ENCODE measurements around the gene VDR. TPM values are rescaled to one million over a fixed set of nuclear protein-coding genes. Genes with fewer than 3 reads are reported as not detected.

Gene VDR
- total RNA-seq, 4 donors from 2014 or later, result 62.3 to 191 (median 117) TPM

DNA sequence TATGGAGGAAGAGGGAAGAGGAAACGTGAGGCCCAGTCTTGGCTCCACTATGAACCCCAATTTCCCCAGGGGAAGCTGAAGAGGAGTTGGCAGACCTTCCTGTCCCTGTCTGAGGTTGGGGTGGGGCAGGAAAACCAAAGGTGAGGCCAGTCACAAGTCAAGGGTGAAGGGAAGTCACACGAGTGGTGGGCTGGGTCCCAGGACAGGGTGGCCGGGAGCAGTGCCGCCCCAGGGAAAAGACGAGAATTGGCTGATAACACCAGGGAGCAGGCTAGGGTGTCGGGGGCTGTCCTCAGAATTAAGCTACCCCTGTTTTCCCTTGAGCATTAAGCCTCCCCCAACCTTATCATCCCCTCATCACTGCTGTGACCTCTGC is 3.1 kb downstream of the VDR start:
- H3K27ac ChIP-seq, result peak overlapping the region; percentile 84 to 89 (median 87)
- H3K36me3 ChIP-seq, result no peaks in the 10 kb centered on the region
- TF ChIP-seq POLR2A (IDR thresholded peaks at IDR 0.05) (peak; percentile 31), EP300 (IDR thresholded peaks at IDR 0.05; ENCODE audit: low read depth) (no peak), POLR2AphosphoS5 (IDR thresholded peaks at IDR 0.05) (peak in 1 of 3 donors; percentile 22)
- peak; percentile 41 for DNase-seq
- no peaks in the 10 kb centered on the region for H3K9me3 ChIP-seq
- in situ Hi-C loops (cut with MboI; ENCODE audit: low pct_ligation_motif_present in 1 of 4, low pct_unique_long_range_greater_than_20kb in 1 of 4, low sequenced_read_pairs in 3 of 4), result no loop called here
- H3K4me3 ChIP-seq, result peak overlapping the region in 1 of 4 donors; percentile 62
- no peaks in the 10 kb centered on the region for H3K27me3 ChIP-seq
- peaks cover 19 to 78% (median 59%) of the 10 kb centered on the region in 4 donors for H3K4me1 ChIP-seq
- 46 to 53% methylated on average over 3 to 6 of the region's 6 CpGs for WGBS, 2 donors (ENCODE audit: low coverage in 1 of 2)
- intact Hi-C loops (cut with DNase I; ENCODE audit: low total_unique reads), result no loop called here

DNA sequence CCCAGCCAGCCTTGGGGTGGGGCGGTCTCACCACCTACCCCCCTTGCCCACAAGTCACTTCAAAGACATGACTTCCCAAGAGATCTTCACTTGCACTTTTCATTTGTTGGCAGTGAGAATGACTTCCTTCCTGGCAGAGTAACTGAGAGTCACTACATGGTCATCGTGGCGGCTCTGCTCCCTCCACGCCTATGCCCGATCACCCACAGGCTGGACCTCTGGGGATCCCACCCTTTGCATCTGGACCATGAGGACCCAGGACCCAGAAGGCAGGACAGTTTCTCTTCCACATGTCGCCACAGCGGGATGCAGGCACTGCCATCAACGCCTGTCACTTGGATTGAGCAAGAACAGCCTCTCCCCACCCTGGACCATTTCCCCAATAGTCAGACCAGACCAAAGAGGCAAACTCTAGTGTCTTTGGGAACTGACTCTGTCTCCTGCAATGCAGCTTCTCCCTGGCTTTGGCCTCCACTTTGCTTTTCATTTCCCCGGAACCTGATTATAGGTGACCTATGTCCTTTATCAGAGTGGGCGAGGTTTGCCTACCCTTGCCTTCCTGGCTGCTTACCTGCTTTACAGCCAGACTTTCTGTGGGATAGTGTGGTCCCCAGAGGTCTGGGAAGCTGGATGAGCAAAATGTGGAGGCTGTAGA is 3.6 kb downstream of the VDR start:
- Histone ChIP-seq H3K27me3 (no peaks in the 10 kb centered on the region), H3K4me3 (peak overlapping the region in 1 of 4 donors; percentile 62), H3K27ac (peak overlapping the region; percentile 84 to 89 (median 87)), H3K4me1 (peaks cover 19 to 82% (median 64%) of the 10 kb centered on the region in 4 donors), H3K9me3 (no peaks in the 10 kb centered on the region), H3K36me3 (no peaks in the 10 kb centered on the region)
- intact Hi-C loops (cut with DNase I; ENCODE audit: low total_unique reads), result no loop called here
- in situ Hi-C loops (cut with MboI; ENCODE audit: low pct_ligation_motif_present in 1 of 4, low pct_unique_long_range_greater_than_20kb in 1 of 4, low sequenced_read_pairs in 3 of 4), result no loop called here
- peak; percentile 41 for DNase-seq
- TF ChIP-seq EP300 (IDR thresholded peaks at IDR 0.05; ENCODE audit: low read depth) (no peak), POLR2AphosphoS5 (IDR thresholded peaks at IDR 0.05) (peak in 2 of 3 donors; percentile 8 to 20)
- WGBS, 2 donors (ENCODE audit: low coverage in 1 of 2), result 54% methylated on average over 10 of the region's 10 CpGs; no CpG with 5 or more reads in 1 of the 2 donors

DNA sequence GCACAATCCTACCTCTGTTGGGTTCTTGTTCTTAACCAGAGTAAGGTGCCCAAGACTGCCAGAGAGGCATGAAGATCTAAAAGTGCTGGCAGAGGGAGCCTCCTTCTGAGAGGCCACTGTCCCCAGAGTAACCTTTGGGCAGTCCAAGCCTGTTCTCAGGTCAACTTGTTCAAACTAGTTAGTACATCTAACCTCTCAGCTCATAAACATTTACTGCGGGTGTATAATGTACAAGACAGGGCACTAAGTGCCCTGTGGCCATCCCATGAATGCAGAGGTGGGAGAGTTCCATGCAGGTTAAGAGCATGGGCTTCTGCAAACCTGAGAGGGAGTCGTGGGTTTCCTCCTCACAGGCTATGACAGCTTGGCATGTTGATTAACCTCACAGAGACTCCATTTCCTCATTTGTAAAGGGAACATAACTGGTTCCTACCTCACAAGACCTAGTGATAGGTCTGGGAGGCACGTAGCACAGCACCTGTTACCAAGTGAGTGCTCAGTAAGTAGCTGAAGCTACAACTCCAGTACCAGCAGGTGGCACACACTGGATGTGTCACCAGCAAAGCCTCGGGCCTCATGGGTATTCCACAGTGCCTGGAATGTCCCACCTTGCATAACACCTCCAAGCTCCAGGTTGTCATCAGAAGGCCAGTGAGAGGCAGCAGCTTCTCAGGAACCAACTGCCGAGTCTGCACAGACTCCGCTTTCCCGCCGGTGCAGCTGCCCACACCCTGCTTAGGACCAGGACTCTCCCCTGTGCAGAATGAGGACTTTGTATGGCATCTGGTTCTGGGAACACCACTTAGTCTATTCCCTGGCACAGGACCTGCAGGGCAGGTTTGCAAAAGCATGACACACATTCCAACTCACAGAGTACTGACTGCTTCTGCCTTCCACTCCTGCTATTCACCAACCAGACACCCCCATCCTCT is 4.4 kb downstream of the VDR start:
- no peaks in the 10 kb centered on the region for H3K36me3 ChIP-seq
- no peaks in the 10 kb centered on the region for H3K9me3 ChIP-seq
- WGBS, 2 donors (ENCODE audit: low coverage in 1 of 2), result 44 to 60% methylated on average over 1 to 8 of the region's 8 CpGs
- in situ Hi-C loops (cut with MboI; ENCODE audit: low pct_ligation_motif_present in 1 of 4, low pct_unique_long_range_greater_than_20kb in 1 of 4, low sequenced_read_pairs in 3 of 4), result no loop called here
- TF ChIP-seq POLR2A (IDR thresholded peaks at IDR 0.05) (peak; percentile 47), POLR2AphosphoS5 (IDR thresholded peaks at IDR 0.05) (peak in 2 of 3 donors; percentile 22 to 55), EP300 (IDR thresholded peaks at IDR 0.05; ENCODE audit: low read depth) (no peak)
- TF ChIP-seq, protein P1, sequence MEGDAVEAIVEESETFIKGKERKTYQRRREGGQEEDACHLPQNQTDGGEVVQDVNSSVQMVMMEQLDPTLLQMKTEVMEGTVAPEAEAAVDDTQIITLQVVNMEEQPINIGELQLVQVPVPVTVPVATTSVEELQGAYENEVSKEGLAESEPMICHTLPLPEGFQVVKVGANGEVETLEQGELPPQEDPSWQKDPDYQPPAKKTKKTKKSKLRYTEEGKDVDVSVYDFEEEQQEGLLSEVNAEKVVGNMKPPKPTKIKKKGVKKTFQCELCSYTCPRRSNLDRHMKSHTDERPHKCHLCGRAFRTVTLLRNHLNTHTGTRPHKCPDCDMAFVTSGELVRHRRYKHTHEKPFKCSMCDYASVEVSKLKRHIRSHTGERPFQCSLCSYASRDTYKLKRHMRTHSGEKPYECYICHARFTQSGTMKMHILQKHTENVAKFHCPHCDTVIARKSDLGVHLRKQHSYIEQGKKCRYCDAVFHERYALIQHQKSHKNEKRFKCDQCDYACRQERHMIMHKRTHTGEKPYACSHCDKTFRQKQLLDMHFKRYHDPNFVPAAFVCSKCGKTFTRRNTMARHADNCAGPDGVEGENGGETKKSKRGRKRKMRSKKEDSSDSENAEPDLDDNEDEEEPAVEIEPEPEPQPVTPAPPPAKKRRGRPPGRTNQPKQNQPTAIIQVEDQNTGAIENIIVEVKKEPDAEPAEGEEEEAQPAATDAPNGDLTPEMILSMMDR (IDR thresholded peaks at IDR 0.05), result peak in 3 of 5 experiments; percentile 11 to 58 (median 27)
- no peaks in the 10 kb centered on the region for H3K27me3 ChIP-seq
- peaks cover 15 to 82% (median 69%) of the 10 kb centered on the region in 4 donors for H3K4me1 ChIP-seq
- peak overlapping the region; percentile 84 to 89 (median 87) for H3K27ac ChIP-seq
- peak; percentile 65 for DNase-seq
- H3K4me3 ChIP-seq, result peak overlapping the region in 1 of 4 donors; percentile 62
- intact Hi-C loops (cut with DNase I; ENCODE audit: low total_unique reads), result no loop called here

DNA sequence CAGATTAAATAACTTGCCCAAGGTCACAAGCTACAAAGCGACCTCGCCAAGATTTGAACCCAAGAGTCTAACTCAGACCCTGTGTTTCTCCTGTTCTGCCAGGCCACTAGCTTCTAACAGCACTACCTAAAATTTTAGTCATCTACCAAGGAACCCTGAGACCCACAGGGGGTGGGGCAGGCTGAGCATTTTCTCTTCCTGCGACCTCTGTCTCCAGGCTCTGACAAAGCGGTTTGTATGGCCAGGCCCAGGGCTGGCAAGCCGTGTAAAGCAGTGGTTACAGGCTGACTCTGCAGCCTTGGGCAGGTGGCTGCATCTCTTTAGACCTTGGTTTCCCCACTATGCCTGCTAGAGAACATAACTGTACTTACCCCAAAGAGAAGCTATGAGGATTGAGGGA is 5.3 kb downstream of the VDR start:
- in situ Hi-C loops (cut with MboI; ENCODE audit: low pct_ligation_motif_present in 1 of 4, low pct_unique_long_range_greater_than_20kb in 1 of 4, low sequenced_read_pairs in 3 of 4), result no loop called here
- Histone ChIP-seq H3K27ac (peak overlapping the region; percentile 84 to 89 (median 87)), H3K27me3 (no peaks in the 10 kb centered on the region), H3K4me3 (no peak overlapping the region), H3K4me1 (peaks cover 15 to 88% (median 68%) of the 10 kb centered on the region in 4 donors), H3K9me3 (no peaks in the 10 kb centered on the region), H3K36me3 (no peaks in the 10 kb centered on the region)
- DNase-seq, result no peak
- intact Hi-C loops (cut with DNase I; ENCODE audit: low total_unique reads), result no loop called here
- WGBS, 2 donors (ENCODE audit: low coverage in 1 of 2), result 58 to 77% methylated on average over 2 to 5 of the region's 5 CpGs
- TF ChIP-seq POLR2AphosphoS5 (IDR thresholded peaks at IDR 0.05), result no peak

DNA sequence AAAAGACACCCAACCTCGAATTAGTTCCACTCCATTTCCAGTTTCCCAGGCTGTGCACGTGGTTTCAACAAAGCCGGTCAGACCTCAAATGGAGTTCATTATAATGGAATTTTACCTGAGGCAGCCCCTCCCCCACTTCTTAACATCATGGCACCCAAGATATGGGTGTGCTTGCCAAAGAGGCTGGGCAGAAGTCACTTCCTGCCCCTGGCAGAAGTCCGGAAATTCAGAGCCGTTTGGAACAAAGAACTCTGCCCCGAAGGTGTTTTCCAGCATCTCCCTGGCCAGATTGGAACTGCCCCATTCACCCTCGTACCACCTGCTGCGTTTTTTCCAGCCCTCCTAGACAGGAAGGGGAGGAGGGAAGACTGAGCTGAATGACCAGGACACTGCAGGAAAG is 8.2 kb downstream of the VDR start:
- peak overlapping the region; percentile 64 to 70 (median 67) for H3K27ac ChIP-seq
- H3K36me3 ChIP-seq, result no peaks in the 10 kb centered on the region
- in situ Hi-C loops (cut with MboI; ENCODE audit: low pct_ligation_motif_present in 1 of 4, low pct_unique_long_range_greater_than_20kb in 1 of 4, low sequenced_read_pairs in 3 of 4), result no loop called here
- TF ChIP-seq EP300 (IDR thresholded peaks at IDR 0.05; ENCODE audit: low read depth) (no peak), POLR2AphosphoS5 (IDR thresholded peaks at IDR 0.05) (no peak), POLR2A (IDR thresholded peaks at IDR 0.05) (no peak)
- TF ChIP-seq, protein P1 (IDR thresholded peaks at IDR 0.05), result no peak
- H3K4me1 ChIP-seq, result peaks cover 6 to 75% (median 51%) of the 10 kb centered on the region in 4 donors
- WGBS, 2 donors (ENCODE audit: low coverage in 1 of 2), result 43% methylated on average over 8 of the region's 8 CpGs; no CpG with 5 or more reads in 1 of the 2 donors
- H3K27me3 ChIP-seq, result no peaks in the 10 kb centered on the region
- intact Hi-C loops (cut with DNase I; ENCODE audit: low total_unique reads), result no loop called here
- no peaks in the 10 kb centered on the region for H3K9me3 ChIP-seq
- peak; percentile 65 for DNase-seq
- no peak overlapping the region for H3K4me3 ChIP-seq

All from transverse colon (tissue), 4 donors.